Fibroblast of pulmonary artery (primary cell): ENCODE results near the gene TRAFD1.
A peak's percentile ranks its signal among the peaks of the same experiment; 100 is the strongest.
"Not testable (repeated sequence)": the region's sequence is repeated elsewhere in the genome, so short reads cannot be mapped to it uniquely, and the experiment has no call there.

ENCODE experiments used
- DNase-seq: peaks from one replicate; pipeline ENCODE4 v3.0.0-alpha.2; 2010; ENCODE audit warnings: low read depth
- H3K4me3 ChIP-seq: replicated peaks from 2 replicates; pipeline ENCODE4 v1.5.1; 2011; ENCODE audit warnings: low read depth, mild to moderate bottlenecking, control low read depth, low read length, moderate library complexity
- CTCF ChIP-seq: IDR thresholded peaks from 2 replicates; pipeline ENCODE4 v1.5.1; 2011; ENCODE audit warnings: mild to moderate bottlenecking, control low read depth, low read length, inconsistent platforms; ENCODE audit errors: missing control alignments

The TRAFD1 gene

GRCh38 chr12:112153181-112153892 lies 28.0 kb downstream of the TRAFD1 start:
- H3K4me3 ChIP-seq = no peak overlapping the region
- TF ChIP-seq CTCF = no peak
- no peak for DNase-seq

DNA sequence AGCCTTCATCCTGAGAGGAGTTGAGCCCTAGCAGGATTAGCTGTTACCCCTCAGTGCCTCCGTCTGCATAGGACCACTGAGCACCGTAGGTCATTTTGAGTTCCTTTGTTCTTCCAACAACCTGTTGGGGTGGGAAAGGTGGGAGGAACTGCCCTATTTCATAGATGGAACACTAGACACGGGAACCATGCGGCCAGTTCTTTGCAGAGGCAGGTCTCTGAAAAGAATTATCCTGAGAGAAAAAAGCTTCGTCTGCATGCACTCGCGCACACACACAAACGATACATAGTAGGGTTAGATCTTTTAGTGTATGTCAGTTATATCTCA lies 28.5 kb downstream of the TRAFD1 start:
- H3K4me3 ChIP-seq = no peak overlapping the region
- TF ChIP-seq CTCF = no peak
- DNase-seq = no peak

DNA sequence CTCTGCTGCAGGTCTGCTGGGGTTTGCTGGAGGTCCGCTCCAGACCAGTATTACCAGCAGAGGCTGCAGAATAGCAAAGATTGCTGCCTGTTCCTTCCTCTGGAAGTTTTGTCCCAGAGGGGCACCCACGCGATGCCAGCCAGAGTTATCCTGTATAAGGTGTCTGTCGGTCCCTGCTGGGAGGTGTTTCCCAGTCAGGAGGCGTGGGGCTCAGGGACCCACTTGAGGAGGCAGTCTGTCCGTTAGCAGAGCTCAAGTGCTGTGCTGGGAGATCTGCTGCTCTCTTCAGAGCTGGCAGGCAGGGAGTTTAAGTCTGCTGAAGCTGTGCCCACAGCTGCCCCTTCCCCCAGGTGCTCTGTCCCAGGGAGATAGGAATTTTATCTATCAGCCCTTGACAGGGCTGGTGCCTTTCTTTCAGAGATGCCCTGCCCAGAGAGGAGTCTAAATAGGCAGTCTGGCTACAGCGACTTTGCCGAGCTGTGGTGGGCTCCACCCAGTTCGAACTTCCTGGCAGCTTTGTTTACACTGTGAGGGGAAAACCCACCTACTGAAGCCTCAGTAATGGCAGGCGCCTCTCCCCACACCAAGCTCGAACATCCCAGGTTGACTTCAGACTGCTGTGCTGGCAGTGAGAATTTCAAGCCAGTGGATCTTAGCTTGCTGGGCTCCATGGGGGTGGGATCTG lies 33.2 kb downstream of the TRAFD1 start:
- not testable (repeated sequence) for DNase-seq, H3K4me3 ChIP-seq

DNA sequence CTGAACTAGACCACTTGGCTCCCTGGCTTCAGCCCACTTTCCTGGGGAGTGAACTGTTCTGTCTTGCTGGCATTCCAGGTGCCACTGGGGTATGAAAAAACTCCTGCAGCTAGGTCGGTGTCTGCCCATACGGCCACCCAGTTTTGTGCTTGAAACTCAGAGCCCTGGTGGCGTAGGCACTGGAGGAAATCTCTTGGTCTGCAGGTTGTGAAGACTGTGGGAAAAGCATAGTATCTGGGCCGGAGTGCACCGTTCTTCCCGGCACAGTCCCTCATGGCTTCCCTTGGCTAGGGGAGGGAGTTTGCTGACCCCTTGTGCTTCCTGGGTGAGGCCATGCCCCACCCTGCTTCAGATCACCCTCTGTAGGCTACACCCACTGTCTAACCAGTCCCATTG lies 33.8 kb downstream of the TRAFD1 start:
- no peak for TF ChIP-seq CTCF

DNA sequence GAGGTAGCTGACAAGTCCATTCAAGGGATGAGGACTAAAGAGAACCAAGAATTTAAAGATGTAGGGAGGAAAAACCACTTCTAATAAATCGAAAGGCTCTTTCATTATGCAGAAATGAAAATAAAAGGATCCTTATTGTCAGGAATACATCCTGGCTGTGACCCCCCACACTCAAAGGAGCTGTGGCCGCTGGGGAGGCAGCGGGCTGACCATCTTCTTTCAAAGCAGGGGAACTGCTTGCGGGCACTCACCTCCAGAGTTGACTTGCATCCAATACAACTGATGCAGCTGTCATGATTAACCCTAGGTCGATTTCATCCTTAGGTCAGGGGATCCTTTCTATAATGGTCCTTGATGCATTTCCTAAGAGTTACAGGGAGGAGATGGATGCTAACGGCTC lies 35.3 kb downstream of the TRAFD1 start:
- no peak for DNase-seq
- TF ChIP-seq CTCF = no peak

More for the DNA sequence above, 33.8 kb downstream of the TRAFD1 start:
- DNase-seq = no peak
- no peak overlapping the region for H3K4me3 ChIP-seq

GRCh38 chr12:112161711-112162110 lies 36.4 kb downstream of the TRAFD1 start:
- no peak overlapping the region for H3K4me3 ChIP-seq
- peak; percentile 8 for DNase-seq
- TF ChIP-seq CTCF = no peak

More for the DNA sequence above, 35.3 kb downstream of the TRAFD1 start:
- no peak overlapping the region for H3K4me3 ChIP-seq

DNA sequence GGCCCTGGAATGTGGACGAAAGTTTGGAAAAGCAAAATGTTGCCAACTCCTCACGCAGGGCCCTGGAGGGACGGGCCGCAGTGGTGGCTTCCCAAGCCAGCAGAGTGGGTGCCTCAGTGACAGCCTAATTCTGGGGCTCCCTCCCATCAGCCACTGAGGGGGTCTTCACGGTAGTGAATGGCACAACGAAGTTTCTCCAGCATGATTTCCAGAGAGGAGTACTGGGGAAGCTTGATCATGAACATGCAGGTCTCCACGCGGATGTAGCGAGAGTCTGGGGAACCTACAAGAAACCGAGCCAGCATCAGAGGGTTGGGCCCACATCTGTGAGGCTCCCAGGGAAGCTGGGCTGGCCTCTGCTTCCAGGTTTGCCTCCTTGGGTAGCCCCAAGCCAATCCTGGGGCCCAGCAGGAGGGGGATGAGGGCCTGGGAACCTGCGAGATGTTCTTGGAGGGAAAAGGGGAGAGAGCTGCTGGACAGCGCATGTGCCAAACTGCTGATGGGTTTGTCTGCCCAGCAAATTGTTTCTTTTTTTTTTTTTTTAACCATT lies 37.0 kb downstream of the TRAFD1 start:
- TF ChIP-seq CTCF = no peak
- no peak for DNase-seq
- H3K4me3 ChIP-seq = no peak overlapping the region
